ES-I3 (cell line): ENCODE results near the gene SEZ6L.
"Not testable (repeated sequence)": the region's sequence is repeated elsewhere in the genome, so short reads cannot be mapped to it uniquely, and the experiment has no call there.

Experiments
- H3K36me3 ChIP-seq: 2 replicates; pipeline ENCODE4 v1.6.1; 2013; ENCODE audit warnings: mild to moderate bottlenecking, low read length, control low read depth, moderate library complexity; ENCODE audit not compliant: insufficient read depth
- H3K4me1 ChIP-seq: 2 replicates; pipeline ENCODE4 v1.6.1; 2013; ENCODE audit warnings: mild to moderate bottlenecking, control low read depth, low read length; ENCODE audit not compliant: insufficient read depth
- H3K9ac ChIP-seq: 2 replicates; pipeline ENCODE4 v1.6.1; 2013; ENCODE audit warnings: low read depth, mild to moderate bottlenecking, low read length, moderate library complexity
- H3K9me3 ChIP-seq: 2 replicates; pipeline ENCODE4 v1.6.1; 2013; ENCODE audit warnings: mild to moderate bottlenecking, low read length, moderate library complexity; ENCODE audit not compliant: control insufficient read depth, insufficient read depth

SEZ6L gene

DNA sequence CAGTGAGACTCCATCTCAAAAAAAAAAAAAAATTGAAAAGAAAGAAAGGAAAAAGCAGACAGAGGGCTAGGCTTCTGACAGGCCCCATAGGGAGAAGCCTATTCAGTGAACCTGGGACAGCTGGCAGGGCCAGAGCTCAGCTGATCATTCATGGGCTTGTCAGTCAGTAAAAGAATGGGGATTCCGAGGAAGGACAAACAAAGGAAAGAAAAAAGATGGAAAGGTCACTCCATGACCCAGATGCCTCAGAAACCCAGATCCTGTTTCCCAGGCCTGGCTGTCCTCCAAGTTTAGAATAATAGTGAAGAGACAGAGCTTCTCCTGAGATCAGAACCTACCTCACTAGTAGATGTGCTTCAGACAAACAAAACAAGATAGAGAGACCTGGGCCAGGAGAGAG lies 225.5 kb downstream of the SEZ6L start:
- H3K9ac ChIP-seq, result no peak overlapping the region
- H3K9me3 ChIP-seq, result no peaks in the 10 kb centered on the region
- H3K36me3 ChIP-seq, result no peaks in the 10 kb centered on the region
- peaks cover 3% of the 10 kb centered on the region for H3K4me1 ChIP-seq

DNA sequence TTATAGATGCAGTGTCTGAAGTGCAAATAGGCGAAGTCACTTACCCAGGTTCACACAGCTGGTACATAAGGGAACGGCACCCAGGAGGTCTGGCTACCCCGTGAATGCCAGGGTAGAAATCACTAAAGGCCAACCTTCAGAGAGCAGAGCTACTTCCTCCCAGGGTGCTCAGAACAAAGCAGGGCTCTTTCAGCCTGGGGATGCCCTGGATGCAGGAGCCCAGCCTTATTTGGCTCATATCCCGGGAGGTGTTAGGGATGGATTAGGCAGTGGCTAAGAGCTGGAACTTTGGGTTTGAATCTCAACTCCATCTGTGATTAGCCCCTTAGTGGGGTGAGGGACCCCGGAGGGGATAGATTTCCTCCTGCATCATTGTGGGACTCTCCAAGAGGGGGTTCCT lies 226.7 kb downstream of the SEZ6L start:
- peaks cover 3% of the 10 kb centered on the region for H3K4me1 ChIP-seq
- H3K9ac ChIP-seq, result no peak overlapping the region
- H3K9me3 ChIP-seq, result no peaks in the 10 kb centered on the region

DNA sequence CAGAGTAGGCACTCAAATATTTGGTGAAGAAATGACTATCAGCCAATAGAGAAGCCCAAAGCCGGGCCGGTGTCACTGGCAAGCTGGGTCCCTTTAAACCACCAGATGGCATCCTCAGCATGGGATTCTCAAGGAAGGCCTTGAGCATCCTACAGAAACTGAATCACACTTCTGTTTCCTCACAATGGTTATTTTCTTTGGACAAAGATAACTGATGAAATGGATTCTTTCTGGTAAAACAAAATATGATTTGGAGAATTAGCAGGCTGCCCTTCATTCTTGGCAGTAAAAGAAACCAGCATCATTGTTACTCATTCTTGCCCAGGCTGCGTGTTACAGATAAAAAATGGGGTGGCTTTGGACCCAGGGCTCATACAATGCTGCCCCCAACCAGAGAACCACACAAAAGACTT lies 229.5 kb downstream of the SEZ6L start:
- Histone ChIP-seq H3K4me1 (peaks cover 3% of the 10 kb centered on the region), H3K36me3 (no peaks in the 10 kb centered on the region), H3K9me3 (no peaks in the 10 kb centered on the region), H3K9ac (no peak overlapping the region)

More for the DNA sequence above, 226.7 kb downstream of the SEZ6L start:
- H3K36me3 ChIP-seq, result no peaks in the 10 kb centered on the region

DNA sequence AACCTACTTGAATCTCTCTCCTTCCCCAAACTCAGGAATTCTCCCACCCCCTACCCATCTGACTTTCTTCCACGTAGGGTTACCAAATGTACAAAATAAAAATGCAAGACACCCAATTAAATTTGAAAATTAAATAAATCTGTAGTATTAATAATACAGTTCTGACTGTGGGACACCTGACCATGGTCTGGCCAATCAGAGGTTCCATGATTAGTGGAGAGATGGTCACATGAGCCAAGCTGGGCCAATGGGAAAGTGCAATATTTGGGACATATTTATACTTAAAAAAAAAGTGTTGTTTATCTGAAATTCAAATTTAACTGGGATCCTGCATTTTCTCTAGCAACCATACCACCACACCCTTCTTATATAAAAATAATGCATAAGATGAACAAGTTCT lies 230.0 kb downstream of the SEZ6L start:
- Histone ChIP-seq H3K9me3 (no peaks in the 10 kb centered on the region), H3K9ac (no peak overlapping the region), H3K36me3 (no peaks in the 10 kb centered on the region), H3K4me1 (peaks cover 3% of the 10 kb centered on the region)

DNA sequence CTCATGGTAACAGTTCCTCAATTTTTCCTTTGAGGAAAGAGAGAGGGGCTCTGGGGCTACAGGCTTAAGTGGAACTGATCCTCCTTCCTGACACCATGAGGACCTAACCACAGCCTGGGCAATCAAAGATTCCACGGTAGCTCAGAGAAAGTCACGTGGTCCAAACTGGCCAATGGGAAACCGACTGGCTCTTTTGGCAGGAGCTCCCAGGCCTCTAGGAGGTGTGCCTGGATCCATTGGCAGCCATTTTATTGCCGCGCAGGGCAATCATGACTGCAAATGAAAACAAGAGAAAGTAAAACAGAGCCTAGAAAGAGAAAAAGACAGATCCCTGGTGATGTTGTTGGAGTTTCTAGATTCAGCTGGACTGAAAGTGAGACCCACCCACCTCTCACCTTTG lies 232.5 kb downstream of the SEZ6L start:
- H3K4me1 ChIP-seq, result peaks cover 6% of the 10 kb centered on the region; the same call in 1 of the 2 replicates
- H3K36me3 ChIP-seq, result no peaks in the 10 kb centered on the region
- no peaks in the 10 kb centered on the region for H3K9me3 ChIP-seq
- no peak overlapping the region for H3K9ac ChIP-seq

DNA sequence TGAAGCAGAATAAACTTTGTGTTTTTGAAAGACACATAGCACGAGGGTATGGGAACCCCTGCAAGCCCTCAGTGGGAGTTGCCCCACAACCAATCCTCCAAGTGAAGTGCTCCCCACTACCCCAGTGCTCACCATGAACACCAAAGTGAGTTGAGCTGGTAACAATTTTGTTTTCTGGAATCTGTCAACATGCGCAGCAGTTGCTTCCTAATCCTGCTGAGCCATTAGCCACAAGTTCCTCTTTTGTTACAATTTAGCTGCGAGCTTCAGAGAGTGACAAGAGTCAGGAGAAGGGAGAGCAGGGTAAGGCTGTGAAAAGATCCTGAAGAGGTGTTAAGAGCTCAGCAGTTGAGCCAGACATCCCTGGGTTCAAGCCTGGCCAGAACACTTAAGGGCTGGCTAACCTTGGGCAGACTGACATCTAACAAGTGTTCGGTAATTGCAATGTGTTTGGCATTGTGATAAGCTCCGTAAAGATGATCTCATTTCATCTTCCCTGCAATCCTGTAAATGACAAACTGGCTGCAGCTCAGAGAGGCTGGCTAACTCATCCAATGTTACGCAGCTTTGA lies 235.7 kb downstream of the SEZ6L start:
- no peaks in the 10 kb centered on the region for H3K9me3 ChIP-seq
- no peak overlapping the region for H3K9ac ChIP-seq
- no peaks in the 10 kb centered on the region for H3K36me3 ChIP-seq
- H3K4me1 ChIP-seq, result peaks cover 6% of the 10 kb centered on the region; the same call in 1 of the 2 replicates

DNA sequence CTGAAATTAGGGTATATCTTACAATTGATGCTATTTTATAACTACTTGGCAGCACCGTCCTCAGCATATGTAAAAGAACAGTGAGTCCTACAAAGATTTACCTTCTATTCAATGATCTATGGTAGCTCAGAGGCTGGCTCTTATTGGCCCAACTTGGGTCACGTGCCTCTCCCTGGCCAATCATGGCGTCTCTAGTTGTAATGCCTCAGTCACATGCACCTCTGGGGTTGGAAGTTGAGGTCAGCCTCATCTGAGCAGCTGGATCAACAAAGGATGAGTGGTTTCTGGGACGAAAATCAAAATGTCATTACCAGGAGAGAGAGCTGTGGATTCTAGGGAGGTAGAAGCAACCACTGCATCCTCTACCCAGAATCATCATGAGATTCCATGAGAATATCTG lies 236.9 kb downstream of the SEZ6L start:
- Histone ChIP-seq H3K9me3 (no peaks in the 10 kb centered on the region), H3K36me3 (no peaks in the 10 kb centered on the region), H3K9ac (no peak overlapping the region), H3K4me1 (peaks cover 6% of the 10 kb centered on the region; the same call in 1 of the 2 replicates)

DNA sequence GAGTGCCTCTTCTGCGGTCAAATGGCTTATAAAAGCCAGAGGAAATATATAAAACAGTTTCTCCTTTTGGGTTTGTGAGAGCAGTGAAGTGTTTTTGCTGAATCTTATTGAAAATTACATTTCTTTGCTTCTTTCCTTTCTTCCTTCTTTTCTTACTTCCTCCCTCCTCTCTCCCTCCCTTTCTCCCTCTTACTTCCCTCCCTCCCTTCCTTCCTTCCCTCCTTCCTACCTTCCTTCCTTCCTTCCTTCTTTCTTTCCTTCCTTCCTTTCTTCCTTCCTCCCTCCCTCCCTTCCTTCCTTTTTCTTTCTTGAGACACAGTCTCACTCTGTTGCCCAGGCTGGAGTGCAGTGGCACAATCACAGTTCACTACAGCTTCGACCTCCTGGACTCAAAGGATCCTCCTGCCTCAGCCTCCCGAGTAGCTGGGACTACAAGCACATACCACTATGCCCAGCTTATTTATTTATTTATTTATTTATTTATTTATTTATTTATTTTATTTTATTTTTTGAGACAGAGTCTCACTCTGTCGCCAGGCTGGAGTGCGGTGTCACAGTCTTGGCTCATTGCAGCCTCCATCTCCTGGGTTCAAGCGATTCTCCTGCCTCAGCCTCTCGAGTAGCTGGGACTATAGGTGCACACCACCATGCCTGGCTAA lies 239.4 kb downstream of the SEZ6L start:
- not testable (repeated sequence) for H3K9ac ChIP-seq, H3K36me3 ChIP-seq, H3K4me1 ChIP-seq, H3K9me3 ChIP-seq

DNA sequence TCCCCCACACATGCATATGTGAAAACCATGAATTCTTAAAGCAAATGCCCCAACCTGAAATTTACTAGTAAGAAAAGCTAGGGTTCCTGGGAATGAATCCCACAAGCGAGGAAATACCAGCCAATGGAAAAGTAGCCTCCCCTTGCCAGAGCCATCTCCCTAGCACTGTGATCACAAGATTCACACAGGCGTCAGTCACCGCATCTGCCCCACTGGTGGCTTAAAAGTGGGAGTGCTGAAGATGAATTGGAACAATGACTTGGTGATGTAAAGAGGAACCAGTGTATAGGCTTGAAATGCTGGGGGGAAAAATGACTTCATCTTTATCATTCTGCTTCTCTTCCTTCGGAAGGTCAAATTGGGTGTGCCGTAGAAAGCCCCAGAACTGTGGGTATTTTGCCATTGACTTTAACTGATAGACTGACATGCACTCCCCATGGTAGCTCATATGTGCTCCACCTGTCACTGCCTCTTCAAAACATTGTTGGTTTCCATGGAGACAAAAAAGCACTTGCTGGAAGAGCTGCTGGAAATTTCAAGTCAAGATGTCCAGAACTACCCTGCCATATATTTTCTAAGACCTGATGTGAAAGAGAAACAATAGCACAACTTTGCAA lies 240.6 kb downstream of the SEZ6L start:
- H3K9me3 ChIP-seq, result no peaks in the 10 kb centered on the region
- H3K4me1 ChIP-seq, result peaks cover 3% of the 10 kb centered on the region; the same call in 1 of the 2 replicates
- no peaks in the 10 kb centered on the region for H3K36me3 ChIP-seq
- no peak overlapping the region for H3K9ac ChIP-seq

DNA sequence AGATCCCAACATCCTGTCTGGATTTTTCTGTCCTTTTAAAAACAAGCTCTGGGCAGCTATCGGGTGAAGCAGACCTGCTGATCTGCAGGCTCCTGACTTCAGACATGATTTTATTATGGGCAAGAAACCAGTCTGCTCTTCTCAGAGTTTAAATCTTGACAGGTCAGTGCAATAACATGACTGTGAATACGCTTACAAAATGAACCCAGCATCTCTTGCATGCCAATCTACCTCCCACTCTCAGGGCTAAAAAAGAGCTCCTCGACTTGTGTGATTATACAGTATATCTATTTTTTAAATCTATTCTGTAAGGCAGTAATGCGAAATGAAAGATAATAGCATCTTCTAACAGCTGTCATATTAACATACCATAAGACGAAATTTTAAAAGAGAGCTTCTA lies 241.1 kb downstream of the SEZ6L start:
- Histone ChIP-seq H3K4me1 (no peaks in the 10 kb centered on the region), H3K36me3 (no peaks in the 10 kb centered on the region), H3K9ac (no peak overlapping the region), H3K9me3 (no peaks in the 10 kb centered on the region)

DNA sequence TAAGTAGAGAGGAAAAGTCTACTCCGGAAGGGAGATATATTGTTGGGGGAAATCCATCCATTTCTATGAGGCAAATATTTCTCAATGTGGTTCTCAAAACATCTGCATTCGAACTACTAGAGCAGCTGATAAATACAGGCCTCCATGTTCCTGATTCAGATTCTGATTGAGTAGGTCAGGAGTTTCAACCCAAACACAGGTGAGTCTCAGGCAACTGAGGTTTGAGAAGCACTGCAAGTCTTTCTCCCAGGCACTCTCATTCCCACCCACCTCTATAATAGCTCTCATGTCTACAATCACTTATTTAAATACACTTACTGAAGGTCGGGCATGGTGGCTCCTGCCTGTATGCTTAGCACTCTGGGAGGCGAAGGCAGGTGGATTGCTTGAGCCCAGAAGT lies 245.1 kb downstream of the SEZ6L start:
- no peak overlapping the region for H3K9ac ChIP-seq
- no peaks in the 10 kb centered on the region for H3K9me3 ChIP-seq
- no peaks in the 10 kb centered on the region for H3K36me3 ChIP-seq
- H3K4me1 ChIP-seq, result peaks cover 19% of the 10 kb centered on the region

DNA sequence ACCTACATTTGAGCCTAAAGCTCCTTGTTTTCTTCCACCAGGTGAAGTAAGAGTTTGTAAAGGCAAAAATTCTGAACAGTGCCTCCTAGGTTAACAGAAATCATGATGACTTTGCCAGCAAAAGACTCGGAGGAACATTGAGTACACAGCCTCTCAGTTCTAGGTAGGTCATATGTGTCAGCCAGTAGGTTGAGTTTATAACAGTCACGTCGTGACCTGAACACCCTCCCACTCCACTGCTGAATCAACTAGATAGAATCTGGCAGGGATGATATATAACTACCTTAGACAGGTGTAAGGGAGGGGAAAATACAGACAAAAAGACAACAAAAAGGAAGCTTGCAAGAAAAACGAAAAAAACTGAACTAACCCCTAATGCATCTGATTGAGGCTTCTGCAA lies 247.0 kb downstream of the SEZ6L start:
- H3K9ac ChIP-seq, result no peak overlapping the region
- H3K9me3 ChIP-seq, result no peaks in the 10 kb centered on the region
- H3K4me1 ChIP-seq, result peaks cover 25% of the 10 kb centered on the region
- H3K36me3 ChIP-seq, result no peaks in the 10 kb centered on the region

DNA sequence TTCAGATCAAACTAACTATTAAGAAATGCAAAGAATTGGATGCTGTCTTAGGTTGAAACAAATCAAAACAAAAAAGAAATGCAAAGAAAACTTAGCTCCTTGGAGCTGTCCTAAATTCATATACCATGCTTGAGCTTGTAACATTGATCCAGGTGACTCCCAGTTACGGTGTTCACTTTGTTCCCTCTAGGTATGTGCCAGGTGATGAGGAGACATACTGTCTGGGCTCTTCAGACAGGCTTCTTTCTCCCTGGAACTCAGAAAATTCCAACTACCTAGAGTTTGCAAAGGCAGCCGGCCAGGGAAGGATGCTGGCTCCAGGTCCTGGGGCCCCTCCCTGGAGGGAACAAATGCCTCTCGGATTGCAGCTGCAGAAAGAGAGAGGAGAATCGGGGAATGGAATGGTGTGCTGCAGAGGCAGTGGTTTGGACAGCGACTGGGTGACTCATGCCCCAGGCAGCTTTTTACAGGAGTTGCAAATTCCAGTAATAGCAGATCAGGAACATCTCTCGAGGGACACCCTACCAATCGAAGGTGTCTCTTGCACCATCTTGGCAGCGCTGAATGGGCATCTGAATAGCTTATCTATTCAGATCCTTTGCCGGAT lies 247.5 kb downstream of the SEZ6L start:
- Histone ChIP-seq H3K36me3 (no peaks in the 10 kb centered on the region), H3K9me3 (no peaks in the 10 kb centered on the region), H3K9ac (no peak overlapping the region), H3K4me1 (peaks cover 25% of the 10 kb centered on the region)

DNA sequence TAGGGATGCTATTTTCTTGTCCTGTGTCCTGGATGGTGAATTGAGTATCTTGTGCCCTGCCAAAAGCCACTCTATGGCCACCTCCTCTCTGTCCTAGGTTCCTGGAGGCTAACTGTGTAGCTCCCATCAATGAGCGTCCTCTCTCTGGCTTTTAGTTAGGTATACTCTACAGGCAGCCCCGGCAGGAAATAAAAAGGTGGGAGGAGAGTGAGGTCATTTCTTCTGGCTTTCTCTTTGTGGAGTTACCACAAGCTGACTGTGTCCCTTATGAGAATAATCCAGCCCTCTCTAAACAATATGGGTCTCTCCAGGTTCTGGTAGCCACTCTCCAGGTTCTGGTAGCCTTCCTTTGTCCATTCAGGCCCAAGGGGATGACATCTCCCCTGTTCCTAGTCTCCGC lies 248.1 kb downstream of the SEZ6L start:
- H3K36me3 ChIP-seq, result no peaks in the 10 kb centered on the region
- no peaks in the 10 kb centered on the region for H3K9me3 ChIP-seq
- H3K4me1 ChIP-seq, result peaks cover 25% of the 10 kb centered on the region
- no peak overlapping the region for H3K9ac ChIP-seq

DNA sequence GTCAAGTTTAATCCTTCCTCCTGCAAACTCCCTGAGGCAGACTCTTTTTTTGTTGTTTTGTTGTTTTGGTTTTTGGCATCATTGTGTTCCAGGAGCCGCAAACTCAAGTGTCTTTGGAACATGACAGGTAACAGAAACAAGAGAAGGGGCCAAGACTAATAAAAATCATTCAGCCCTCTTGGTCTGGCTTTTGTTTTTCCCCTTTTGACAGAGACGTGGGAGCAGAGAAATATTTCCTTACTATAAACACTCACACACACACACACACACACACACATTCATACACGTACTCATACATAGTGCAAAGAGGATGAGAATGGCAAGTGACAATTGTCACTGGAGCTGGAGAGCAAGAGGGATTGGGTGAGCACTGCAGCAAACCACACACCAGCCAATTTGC lies 249.4 kb downstream of the SEZ6L start:
- no peaks in the 10 kb centered on the region for H3K36me3 ChIP-seq
- H3K4me1 ChIP-seq, result peaks cover 25% of the 10 kb centered on the region
- H3K9ac ChIP-seq, result no peak overlapping the region
- H3K9me3 ChIP-seq, result peaks cover 9% of the 10 kb centered on the region; the same call in 1 of the 2 replicates
